ENCODE measurements around the gene ART3.

ART3 gene

GRCh38 chr4:76153356-76153755 lies 78.8 kb downstream of the ART3 start:
- no peak for DNase-seq

- DNase-seq: no peak
Observed at GRCh38 chr4:76155979-76156378, 81.5 kb downstream of the ART3 start.

GRCh38 chr4:76156635-76157034 lies 82.1 kb downstream of the ART3 start:
- DNase-seq: no peak

GRCh38 chr4:76160355-76160754 lies 85.8 kb downstream of the ART3 start:
- no peak for DNase-seq
